CD4-positive, alpha-beta T cell treated with Interferon gamma for 1 hour (primary cell): Measurements from ENCODE around the gene ECE2.

ENCODE experiments used
- DNase-seq: peaks from one replicate; pipeline ENCODE4 v3.0.0-alpha.2; 2020

ECE2 gene

GRCh38 chr3:184315871-184316661 lies 40.2 kb downstream of the ECE2 start:
- DNase-seq: no peak

- DNase-seq: no peak
Measured at GRCh38 chr3:184316792-184317191, 41.0 kb downstream of the ECE2 start.

GRCh38 chr3:184317201-184317600 lies 41.4 kb downstream of the ECE2 start:
- DNase-seq: no peak

- peak; percentile 61 for DNase-seq
Measured at GRCh38 chr3:184320104-184320445, 44.3 kb downstream of the ECE2 start.

GRCh38 chr3:184321666-184322065 lies 45.8 kb downstream of the ECE2 start:
- DNase-seq: no peak

GRCh38 chr3:184322731-184323487 lies 47.1 kb downstream of the ECE2 start:
- DNase-seq: peak; percentile 63

- DNase-seq: no peak
Measured at GRCh38 chr3:184323696-184324095, 47.9 kb downstream of the ECE2 start.

DNA sequence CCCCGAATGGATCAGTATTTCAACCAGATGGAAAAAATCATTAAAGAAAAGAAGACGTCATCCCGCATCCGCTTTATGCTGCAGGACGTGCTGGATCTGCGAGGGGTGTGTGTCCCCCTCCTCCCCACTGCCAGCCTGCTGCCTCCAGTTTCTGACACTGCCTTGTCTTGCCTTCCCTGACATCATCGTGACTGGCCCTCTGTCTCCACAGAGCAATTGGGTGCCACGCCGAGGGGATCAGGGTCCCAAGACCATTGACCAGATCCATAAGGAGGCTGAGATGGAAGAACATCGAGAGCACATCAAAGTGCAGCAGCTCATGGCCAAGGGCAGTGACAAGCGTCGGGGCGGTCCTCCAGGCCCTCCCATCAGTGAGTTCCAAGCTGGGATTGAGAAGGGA lies 49.4 kb downstream of the ECE2 start:
- DNase-seq: no peak

DNA sequence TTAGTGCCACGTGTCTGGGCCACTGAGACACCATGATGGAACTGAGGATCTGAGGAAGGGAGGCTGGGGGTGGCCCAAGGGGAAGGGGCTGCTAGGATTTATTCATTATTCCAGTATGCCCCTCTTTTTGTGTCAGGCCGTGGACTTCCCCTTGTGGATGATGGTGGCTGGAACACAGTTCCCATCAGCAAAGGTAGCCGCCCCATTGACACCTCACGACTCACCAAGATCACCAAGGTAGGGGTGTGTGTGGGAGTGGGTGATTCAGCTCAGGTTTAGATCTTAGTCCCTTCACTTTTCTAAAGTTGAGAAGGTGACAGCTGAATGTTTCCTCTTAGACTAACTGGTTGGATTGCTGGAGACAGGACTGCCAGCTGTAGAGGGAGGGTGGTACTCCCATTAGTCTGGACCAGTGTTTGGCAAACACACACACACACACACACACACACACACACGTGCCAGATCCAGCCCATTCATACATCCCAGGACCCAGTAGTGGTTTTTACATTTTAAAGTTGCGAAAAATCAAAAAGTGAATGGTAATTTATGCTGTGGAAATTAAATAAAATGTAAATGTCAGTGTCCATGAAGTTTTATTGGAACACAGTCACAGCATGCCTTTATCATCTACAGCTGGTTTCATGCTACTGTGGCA lies 50.0 kb downstream of the ECE2 start:
- no peak for DNase-seq

DNA sequence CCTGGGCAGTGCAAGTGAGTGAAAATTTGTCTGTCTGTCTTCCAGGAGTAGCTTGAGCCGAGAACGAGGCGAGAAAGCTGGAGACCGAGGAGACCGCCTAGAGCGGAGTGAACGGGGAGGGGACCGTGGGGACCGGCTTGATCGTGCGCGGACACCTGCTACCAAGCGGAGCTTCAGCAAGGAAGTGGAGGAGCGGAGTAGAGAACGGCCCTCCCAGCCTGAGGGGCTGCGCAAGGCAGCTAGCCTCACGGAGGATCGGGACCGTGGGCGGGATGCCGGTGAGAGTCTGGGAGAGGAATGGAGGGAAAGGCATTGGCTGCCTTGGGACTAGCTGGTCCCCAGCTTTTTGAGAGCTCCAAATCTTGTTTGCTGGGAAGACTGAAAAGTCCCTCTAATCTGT lies 51.3 kb downstream of the ECE2 start:
- DNase-seq: no peak

DNA sequence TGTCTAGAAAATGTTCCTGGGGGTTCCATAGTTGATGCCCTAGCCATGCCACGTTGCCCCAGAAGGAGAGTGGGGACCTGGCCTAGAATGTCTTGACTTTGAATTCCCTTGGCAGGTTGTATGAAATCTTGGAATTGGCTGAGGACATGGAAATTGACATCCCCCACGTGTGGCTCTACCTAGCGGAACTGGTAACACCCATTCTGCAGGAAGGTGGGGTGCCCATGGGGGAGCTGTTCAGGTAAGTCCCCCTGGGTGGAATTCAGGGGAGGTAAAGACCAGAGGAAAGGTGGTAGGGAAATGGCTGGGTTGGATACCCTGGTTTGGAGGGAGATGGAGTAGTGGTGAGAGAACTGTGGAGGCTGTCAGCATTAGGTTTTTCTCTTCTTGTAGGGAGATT lies 52.7 kb downstream of the ECE2 start:
- DNase-seq: no peak

GRCh38 chr3:184332370-184333090 lies 56.7 kb downstream of the ECE2 start:
- no peak for DNase-seq

GRCh38 chr3:184333190-184333589 lies 57.4 kb downstream of the ECE2 start:
- DNase-seq: no peak

DNA sequence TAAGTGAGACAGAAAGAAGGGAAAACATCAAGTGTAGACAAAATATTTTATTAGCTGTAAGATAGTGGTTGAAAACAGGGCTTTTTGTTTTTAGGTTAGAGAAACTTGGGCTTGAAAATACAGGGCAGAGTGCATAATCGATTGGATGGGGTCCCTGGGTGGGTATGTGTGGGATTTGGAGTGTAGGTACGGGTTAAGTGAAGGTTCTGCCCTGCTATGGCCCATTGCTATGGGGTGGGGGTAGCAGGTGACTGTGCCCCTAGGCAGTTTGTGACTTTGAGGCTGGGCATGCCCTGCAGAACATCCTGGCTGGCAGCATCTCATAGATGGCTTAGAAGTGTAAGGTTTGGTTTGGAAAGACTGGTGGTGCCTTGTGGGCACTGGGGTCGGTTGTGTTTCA lies 57.9 kb downstream of the ECE2 start:
- DNase-seq: no peak

DNA sequence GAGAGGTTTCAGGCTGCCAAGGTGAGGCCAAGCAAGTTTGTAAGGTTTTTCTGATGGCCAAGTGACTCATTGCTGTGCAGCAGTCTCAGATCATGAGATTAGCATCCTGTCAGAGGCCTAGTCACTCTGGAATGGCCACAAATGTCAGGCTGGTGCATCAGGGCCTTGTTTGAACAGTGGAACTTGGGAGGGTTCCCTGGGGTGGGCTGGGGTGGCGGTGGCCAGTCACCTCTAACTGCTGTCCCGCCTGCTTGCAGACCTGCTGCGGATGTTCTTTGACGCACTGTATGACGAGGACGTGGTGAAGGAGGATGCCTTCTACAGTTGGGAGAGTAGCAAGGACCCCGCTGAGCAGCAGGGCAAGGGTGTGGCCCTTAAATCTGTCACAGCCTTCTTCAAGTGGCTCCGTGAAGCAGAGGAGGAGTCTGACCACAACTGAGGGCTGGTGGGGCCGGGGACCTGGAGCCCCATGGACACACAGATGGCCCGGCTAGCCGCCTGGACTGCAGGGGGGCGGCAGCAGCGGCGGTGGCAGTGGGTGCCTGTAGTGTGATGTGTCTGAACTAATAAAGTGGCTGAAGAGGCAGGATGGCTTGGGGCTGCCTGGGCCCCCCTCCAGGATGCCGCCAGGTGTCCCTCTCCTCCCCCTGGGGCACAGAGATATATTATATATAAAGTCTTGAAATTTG lies 58.8 kb downstream of the ECE2 start:
- no peak for DNase-seq

GRCh38 chr3:184335291-184335660 lies 59.5 kb downstream of the ECE2 start:
- no peak for DNase-seq

DNA sequence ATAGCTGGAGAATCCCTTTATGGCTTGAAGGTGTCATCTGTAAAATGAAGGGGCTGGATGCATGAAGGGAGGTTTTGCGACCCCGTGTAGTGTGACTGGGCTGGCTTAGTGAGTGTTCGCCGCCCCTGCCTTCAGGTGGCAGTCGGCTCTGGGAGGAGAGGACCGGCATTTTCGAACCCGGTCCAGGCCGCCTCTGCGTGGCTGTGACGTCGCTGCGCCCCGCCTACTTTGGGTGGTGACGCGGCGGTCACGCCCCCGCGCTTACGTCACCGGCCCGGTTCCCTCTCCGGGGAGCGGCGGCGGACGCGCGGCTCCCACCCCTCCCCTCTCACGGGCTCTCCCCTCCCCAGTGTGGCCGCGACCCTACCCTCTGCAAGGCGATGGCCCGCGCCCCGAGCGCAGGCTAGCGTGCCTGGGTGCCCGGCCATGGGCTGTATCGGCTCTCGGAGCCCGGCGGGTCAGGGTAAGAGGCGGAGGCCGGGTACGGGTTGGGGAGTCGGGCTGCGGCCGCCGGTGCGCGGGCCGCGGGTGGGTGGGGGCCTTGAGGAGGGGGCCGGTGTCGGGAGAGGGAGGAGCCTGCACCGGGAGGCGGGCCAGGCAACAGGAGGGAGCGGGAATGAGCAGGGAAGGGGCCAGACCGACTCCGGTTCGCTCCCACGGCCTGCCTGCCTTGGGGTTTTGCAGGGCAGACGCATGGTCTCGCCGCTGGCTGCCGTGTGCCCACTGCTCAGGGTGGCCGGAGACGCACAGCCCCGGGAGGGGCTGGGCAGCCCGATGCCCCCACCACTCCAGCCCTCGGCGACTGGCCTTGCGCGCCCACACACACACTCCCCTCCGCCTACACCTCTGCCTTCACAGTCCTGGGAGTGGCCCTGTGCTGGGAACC lies 60.1 kb downstream of the ECE2 start:
- DNase-seq: peak; percentile 86

- DNase-seq: no peak
Measured at GRCh38 chr3:184336547-184337398, 61.0 kb downstream of the ECE2 start.

GRCh38 chr3:184337399-184337714 lies 61.5 kb downstream of the ECE2 start, which contains the start of gene FAM131A:
Gene FAM131A, plus strand, starts transcription at chr3:184337600. Its CDS starts 31 bp downstream, at chr3:184337631.
- DNase-seq: no peak

DNA sequence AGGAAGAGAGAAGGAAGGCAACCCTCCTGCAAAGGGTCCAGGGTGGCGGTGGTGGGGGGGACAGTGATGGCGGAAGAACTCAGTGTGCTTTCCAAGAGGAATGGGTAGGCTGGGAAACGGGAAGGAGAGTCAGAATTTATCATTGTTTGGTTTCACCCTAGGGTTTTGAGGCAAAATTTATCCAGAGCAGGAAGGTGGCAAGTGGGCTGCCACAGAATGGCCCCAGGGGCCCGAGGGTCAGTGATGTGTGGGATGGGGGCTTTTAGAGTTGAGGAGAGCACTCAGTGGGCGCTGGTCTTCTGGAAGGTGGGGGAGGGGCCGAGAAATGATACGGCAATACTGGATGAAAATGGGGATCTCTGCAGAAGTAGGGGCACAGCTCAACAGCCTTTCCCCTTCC lies 62.2 kb downstream of the ECE2 start:
- no peak for DNase-seq

- peak; percentile 35 for DNase-seq
Measured at GRCh38 chr3:184338511-184338945, 62.7 kb downstream of the ECE2 start.
